ENCODE measurements around the gene MARCKS. TPM values are rescaled to one million over a fixed set of nuclear protein-coding genes. Genes with fewer than 3 reads are reported as not detected.

Gene MARCKS
- polyA plus RNA-seq, 1 donor from 2014 or later, result 369 TPM

GRCh38 chr6:113813142-113813541 lies 44.0 kb upstream of the MARCKS start:
- Histone ChIP-seq H4K20me1 (ENCODE audit: insufficient read depth) (no peaks in the 10 kb centered on the region), H3F3A (ENCODE audit: insufficient read depth, low read length, poor library complexity, severe bottlenecking) (no peaks in the 10 kb centered on the region), H3K79me2 (replicated peaks; ENCODE audit: insufficient read depth, low read length) (no peaks in the 10 kb centered on the region), H3K4me3 (ENCODE audit: low read length) (no peak overlapping the region), H3K27ac (ENCODE audit: low read length) (no peak overlapping the region), H3K36me3 (ENCODE audit: insufficient read depth, low read length) (no peaks in the 10 kb centered on the region), H3K9me3 (ENCODE audit: low read length) (no peaks in the 10 kb centered on the region), H3K4me2 (ENCODE audit: low read length) (no peak overlapping the region), H2AFZ (ENCODE audit: low read depth, low read length) (no peak overlapping the region), H3K9ac (ENCODE audit: low read length) (no peak overlapping the region), H3K27me3 (ENCODE audit: insufficient read depth, low read depth, low read length) (no peaks in the 10 kb centered on the region), H3K9me2 (ENCODE audit: insufficient read depth, low read length) (no peaks in the 10 kb centered on the region)
- TF ChIP-seq TAF1 (IDR thresholded peaks at IDR 0.05; ENCODE audit: low read depth) (no peak), MXI1 (conservative IDR thresholded peaks at IDR 0.05; ENCODE audit: poor library complexity, severe bottlenecking) (no peak), SMC3 (conservative IDR thresholded peaks at IDR 0.05; ENCODE audit: poor library complexity) (no peak), RAD21 (conservative IDR thresholded peaks at IDR 0.05) (no peak), EP300 (conservative IDR thresholded peaks at IDR 0.05; ENCODE audit: poor library complexity, severe bottlenecking) (no peak), CTCF (IDR thresholded peaks at IDR 0.05; ENCODE audit: poor library complexity, severe bottlenecking) (no peak), EZH2 (IDR thresholded peaks at IDR 0.05; ENCODE audit: borderline replicate concordance, insufficient read depth, low read length, poor library complexity, severe bottlenecking) (no peak), REST (IDR thresholded peaks at IDR 0.05; ENCODE audit: borderline replicate concordance) (no peak), POLR2AphosphoS5 (IDR thresholded peaks at IDR 0.05) (no peak)

- Histone ChIP-seq H2AFZ (ENCODE audit: low read depth, low read length) (no peak overlapping the region), H3F3A (ENCODE audit: insufficient read depth, low read length, poor library complexity, severe bottlenecking) (no peaks in the 10 kb centered on the region), H3K79me2 (replicated peaks; ENCODE audit: insufficient read depth, low read length) (no peaks in the 10 kb centered on the region), H3K4me3 (ENCODE audit: low read length) (no peak overlapping the region), H3K9me2 (ENCODE audit: insufficient read depth, low read length) (no peaks in the 10 kb centered on the region), H4K20me1 (ENCODE audit: insufficient read depth) (no peaks in the 10 kb centered on the region), H3K4me2 (ENCODE audit: low read length) (no peak overlapping the region), H3K27ac (ENCODE audit: low read length) (no peak overlapping the region), H3K36me3 (ENCODE audit: insufficient read depth, low read length) (no peaks in the 10 kb centered on the region), H3K9ac (ENCODE audit: low read length) (no peak overlapping the region), H3K9me3 (ENCODE audit: low read length) (no peaks in the 10 kb centered on the region), H3K27me3 (ENCODE audit: insufficient read depth, low read depth, low read length) (no peaks in the 10 kb centered on the region)
- TF ChIP-seq POLR2AphosphoS5 (IDR thresholded peaks at IDR 0.05) (no peak), TAF1 (IDR thresholded peaks at IDR 0.05; ENCODE audit: low read depth) (no peak), CTCF (IDR thresholded peaks at IDR 0.05; ENCODE audit: poor library complexity, severe bottlenecking) (no peak), RAD21 (conservative IDR thresholded peaks at IDR 0.05) (no peak), SMC3 (conservative IDR thresholded peaks at IDR 0.05; ENCODE audit: poor library complexity) (no peak), REST (IDR thresholded peaks at IDR 0.05; ENCODE audit: borderline replicate concordance) (no peak), EZH2 (IDR thresholded peaks at IDR 0.05; ENCODE audit: borderline replicate concordance, insufficient read depth, low read length, poor library complexity, severe bottlenecking) (no peak)
Measured at GRCh38 chr6:113818578-113818977, 38.6 kb upstream of the MARCKS start.
